Stimulated activated naive CD8-positive, alpha-beta T cell treated with anti-CD3 and anti-CD28 coated beads, Interleukin-15, amount 100 ng/mL, for 72 hours (primary cell): ENCODE results near the gene PDE9A.
"Not testable (repeated sequence)": the region's sequence is repeated elsewhere in the genome, so short reads cannot be mapped to it uniquely, and the experiment has no call there.

ENCODE experiments used
- ATAC-seq: fragments of 150-1000 bp; cut with Tn5 transposase; 2 replicates; pipeline ENCODE4 v1.10.0; 2021; ENCODE audit warnings: mild to moderate bottlenecking, moderate library complexity
- DNase-seq, 2 donors: peaks; one replicate each; pipeline ENCODE4 v3.0.0; 2021 to 2022
- H3K27ac Mint-ChIP-seq, 2 donors: one replicate each; pipeline ENCODE4 v1.8.0; 2022; ENCODE audit warnings: mild to moderate bottlenecking in 2 of 2, mixed read lengths in 2 of 2, moderate library complexity in 2 of 2
- H3K27me3 Mint-ChIP-seq: one replicate; pipeline ENCODE4 v1.8.0; 2022; ENCODE audit warnings: mixed read lengths
- H3K4me1 Mint-ChIP-seq: one replicate; pipeline ENCODE4 v1.8.0; 2022; ENCODE audit warnings: mild to moderate bottlenecking, mixed read lengths
- H3K4me3 Mint-ChIP-seq, 2 donors: one replicate each; pipeline ENCODE4 v1.8.0; 2022; ENCODE audit warnings: mild to moderate bottlenecking in 2 of 2, mixed read lengths in 2 of 2, moderate library complexity in 1 of 2
- H3K9me3 Mint-ChIP-seq, 2 donors: one replicate each; pipeline ENCODE4 v1.8.0; 2022; ENCODE audit warnings: mixed read lengths in 2 of 2

Gene PDE9A

GRCh38 chr21:42707207-42707830 is 53.9 kb downstream of the PDE9A start:
- Mint-ChIP-seq H3K27ac (no peak overlapping the region), H3K4me3 (no peak overlapping the region), H3K4me1 (no peaks in the 10 kb centered on the region), H3K9me3 (no peaks in the 10 kb centered on the region), H3K27me3 (no peaks in the 10 kb centered on the region)
- DNase-seq (no peak), ATAC-seq (no peak)

- ATAC-seq, result no peak
- Mint-ChIP-seq H3K9me3 (no peaks in the 10 kb centered on the region), H3K27me3 (no peaks in the 10 kb centered on the region), H3K4me1 (no peaks in the 10 kb centered on the region), H3K4me3 (no peak overlapping the region), H3K27ac (no peak overlapping the region)
- DNase-seq, result no peak
Measured at GRCh38 chr21:42708107-42708506, 54.7 kb downstream of the PDE9A start.

GRCh38 chr21:42708916-42709315 is 55.5 kb downstream of the PDE9A start:
- H3K4me1 Mint-ChIP-seq, H3K4me3 Mint-ChIP-seq, H3K9me3 Mint-ChIP-seq, DNase-seq, H3K27ac Mint-ChIP-seq, ATAC-seq, H3K27me3 Mint-ChIP-seq: not testable (repeated sequence)

- no peak for ATAC-seq
- H3K27ac Mint-ChIP-seq, result no peak overlapping the region
- no peak overlapping the region for H3K4me3 Mint-ChIP-seq
- no peak for DNase-seq
- H3K9me3 Mint-ChIP-seq, result peaks cover 0 to 7% of the 10 kb centered on the region in 2 donors
- H3K27me3 Mint-ChIP-seq, result no peaks in the 10 kb centered on the region
- no peaks in the 10 kb centered on the region for H3K4me1 Mint-ChIP-seq
Measured at GRCh38 chr21:42711667-42712066, 58.2 kb downstream of the PDE9A start.

GRCh38 chr21:42715427-42715826 is 62.0 kb downstream of the PDE9A start:
- not testable (repeated sequence) for H3K27ac Mint-ChIP-seq, DNase-seq, H3K27me3 Mint-ChIP-seq, H3K4me1 Mint-ChIP-seq, ATAC-seq, H3K9me3 Mint-ChIP-seq, H3K4me3 Mint-ChIP-seq

GRCh38 chr21:42716074-42716473 is 62.7 kb downstream of the PDE9A start:
- no peaks in the 10 kb centered on the region for H3K27me3 Mint-ChIP-seq
- H3K4me3 Mint-ChIP-seq, result no peak overlapping the region
- H3K9me3 Mint-ChIP-seq, result peaks cover 0 to 7% of the 10 kb centered on the region in 2 donors
- DNase-seq (no peak), ATAC-seq (no peak)
- no peak overlapping the region for H3K27ac Mint-ChIP-seq
- H3K4me1 Mint-ChIP-seq, result no peaks in the 10 kb centered on the region

- not testable (repeated sequence) for DNase-seq, H3K9me3 Mint-ChIP-seq, H3K27ac Mint-ChIP-seq, H3K27me3 Mint-ChIP-seq, ATAC-seq, H3K4me3 Mint-ChIP-seq
- H3K4me1 Mint-ChIP-seq, result peaks cover 19% of the 10 kb centered on the region
Measured at GRCh38 chr21:42720484-42720883, 67.1 kb downstream of the PDE9A start.

- Mint-ChIP-seq H3K4me1 (peaks cover 22% of the 10 kb centered on the region), H3K4me3 (no peak overlapping the region), H3K9me3 (no peaks in the 10 kb centered on the region), H3K27ac (peak overlapping the region; percentile 82 to 89), H3K27me3 (no peaks in the 10 kb centered on the region)
- ATAC-seq (no peak), DNase-seq (no peak)
Measured at GRCh38 chr21:42721341-42721824, 68.0 kb downstream of the PDE9A start.

- Mint-ChIP-seq H3K27ac (no peak overlapping the region), H3K9me3 (no peaks in the 10 kb centered on the region), H3K27me3 (no peaks in the 10 kb centered on the region), H3K4me3 (no peak overlapping the region), H3K4me1 (peaks cover 22% of the 10 kb centered on the region)
- ATAC-seq, result no peak
- DNase-seq, result no peak
Measured at GRCh38 chr21:42722153-42722552, 68.7 kb downstream of the PDE9A start.

- Mint-ChIP-seq H3K4me3 (no peak overlapping the region), H3K27ac (peak overlapping the region in 1 of 2 donors; percentile 19), H3K4me1 (peaks cover 22% of the 10 kb centered on the region), H3K27me3 (no peaks in the 10 kb centered on the region), H3K9me3 (no peaks in the 10 kb centered on the region)
- no peak for ATAC-seq
- no peak for DNase-seq
Measured at GRCh38 chr21:42722808-42723473, 69.5 kb downstream of the PDE9A start.

GRCh38 chr21:42724226-42724920 is 71.0 kb downstream of the PDE9A start:
- H3K9me3 Mint-ChIP-seq, result peaks cover 0 to 5% of the 10 kb centered on the region in 2 donors
- no peak overlapping the region for H3K27ac Mint-ChIP-seq
- no peak for ATAC-seq
- no peaks in the 10 kb centered on the region for H3K27me3 Mint-ChIP-seq
- H3K4me3 Mint-ChIP-seq, result no peak overlapping the region
- H3K4me1 Mint-ChIP-seq, result peaks cover 22% of the 10 kb centered on the region
- DNase-seq, result no peak

GRCh38 chr21:42725416-42725930 is 72.1 kb downstream of the PDE9A start:
- DNase-seq, result no peak
- Mint-ChIP-seq H3K27ac (no peak overlapping the region), H3K4me3 (no peak overlapping the region), H3K27me3 (no peaks in the 10 kb centered on the region), H3K4me1 (peaks cover 22% of the 10 kb centered on the region), H3K9me3 (peaks cover 0 to 10% of the 10 kb centered on the region in 2 donors)
- ATAC-seq, result no peak

- H3K4me1 Mint-ChIP-seq, result peaks cover 25% of the 10 kb centered on the region
- peaks cover 0 to 10% of the 10 kb centered on the region in 2 donors for H3K9me3 Mint-ChIP-seq
- H3K4me3 Mint-ChIP-seq, result no peak overlapping the region
- H3K27me3 Mint-ChIP-seq, result no peaks in the 10 kb centered on the region
- no peak for DNase-seq
- ATAC-seq, result no peak
- H3K27ac Mint-ChIP-seq, result no peak overlapping the region
Measured at GRCh38 chr21:42731264-42732032, 78.0 kb downstream of the PDE9A start.

GRCh38 chr21:42732033-42732410 is 78.6 kb downstream of the PDE9A start:
- no peak for DNase-seq
- H3K4me3 Mint-ChIP-seq, result no peak overlapping the region
- H3K27me3 Mint-ChIP-seq, result no peaks in the 10 kb centered on the region
- H3K4me1 Mint-ChIP-seq, result peaks cover 31% of the 10 kb centered on the region
- ATAC-seq, result no peak
- H3K27ac Mint-ChIP-seq, result no peak overlapping the region
- H3K9me3 Mint-ChIP-seq, result peaks cover 0 to 10% of the 10 kb centered on the region in 2 donors

- DNase-seq, result no peak
- no peaks in the 10 kb centered on the region for H3K27me3 Mint-ChIP-seq
- peaks cover 42% of the 10 kb centered on the region for H3K4me1 Mint-ChIP-seq
- no peak overlapping the region for H3K4me3 Mint-ChIP-seq
- ATAC-seq, result no peak
- H3K27ac Mint-ChIP-seq, result no peak overlapping the region
- peaks cover 0 to 10% of the 10 kb centered on the region in 2 donors for H3K9me3 Mint-ChIP-seq
Measured at GRCh38 chr21:42733037-42733627, 79.7 kb downstream of the PDE9A start.
